ENCODE results near the gene SRXN1.
"Not testable (repeated sequence)": the region's sequence is repeated elsewhere in the genome, so short reads cannot be mapped to it uniquely, and the experiment has no call there.

SRXN1 gene

GRCh38 chr20:653110-653589, at the start of gene SRXN1:
Gene SRXN1 (minus strand): TSS chr20:653200. CDS start chr20:653185, 15 bp downstream.
- peak; percentile 85 for DNase-seq (ENCODE audit: low read depth)

- no peak for DNase-seq (ENCODE audit: low read depth)
These were observed 48.6 kb upstream of the SRXN1 start for GRCh38 chr20:701401-702129.

GRCh38 chr20:699811-700338, 46.9 kb upstream of the SRXN1 start:
- no peak for DNase-seq (ENCODE audit: low read depth)

- no peak for DNase-seq (ENCODE audit: low read depth)
These were observed 46.3 kb upstream of the SRXN1 start for GRCh38 chr20:699342-699741.

GRCh38 chr20:698276-698675, 45.3 kb upstream of the SRXN1 start:
- DNase-seq (ENCODE audit: low read depth), result no peak

- DNase-seq (ENCODE audit: low read depth), result no peak
These were observed 44.8 kb upstream of the SRXN1 start for GRCh38 chr20:697826-698225.

- no peak for DNase-seq (ENCODE audit: low read depth)
These were observed 42.3 kb upstream of the SRXN1 start for GRCh38 chr20:695165-695866.

- no peak for DNase-seq (ENCODE audit: low read depth)
These were observed 41.5 kb upstream of the SRXN1 start for GRCh38 chr20:694496-694895.

GRCh38 chr20:693786-694185, 40.8 kb upstream of the SRXN1 start:
- not testable (repeated sequence) for DNase-seq (ENCODE audit: low read depth)

- no peak for DNase-seq (ENCODE audit: low read depth)
These were observed 39.0 kb upstream of the SRXN1 start for GRCh38 chr20:692044-692443.

GRCh38 chr20:689947-690346, 36.9 kb upstream of the SRXN1 start:
- no peak for DNase-seq (ENCODE audit: low read depth)

GRCh38 chr20:689348-689747, 36.3 kb upstream of the SRXN1 start:
- DNase-seq (ENCODE audit: low read depth), result no peak

GRCh38 chr20:688809-689212, 35.8 kb upstream of the SRXN1 start:
- DNase-seq (ENCODE audit: low read depth), result no peak

GRCh38 chr20:687468-688203, 34.6 kb upstream of the SRXN1 start:
- no peak for DNase-seq (ENCODE audit: low read depth)

GRCh38 chr20:684676-685319, 31.8 kb upstream of the SRXN1 start:
- DNase-seq (ENCODE audit: low read depth), result no peak

- DNase-seq (ENCODE audit: low read depth), result no peak
These were observed 29.1 kb upstream of the SRXN1 start for GRCh38 chr20:682123-682522.

GRCh38 chr20:680638-681187, 27.7 kb upstream of the SRXN1 start:
- no peak for DNase-seq (ENCODE audit: low read depth)

GRCh38 chr20:677957-678356, 25.0 kb upstream of the SRXN1 start:
- DNase-seq (ENCODE audit: low read depth), result no peak

- no peak for DNase-seq (ENCODE audit: low read depth)
These were observed 24.0 kb upstream of the SRXN1 start for GRCh38 chr20:676967-677366.

- DNase-seq (ENCODE audit: low read depth), result no peak
These were observed 23.4 kb upstream of the SRXN1 start for GRCh38 chr20:676315-676937.

Data from fibroblast of the conjunctiva (primary cell).